Fibroblast of villous mesenchyme (primary cell): ENCODE data around the gene SEMA7A. TPM values are rescaled to one million over a fixed set of nuclear protein-coding genes. Genes with fewer than 3 reads are reported as not detected.

ENCODE experiments used
- DNase-seq: peaks from one replicate; pipeline ENCODE4 v3.0.0-alpha.2; 2010; ENCODE audit warnings: low read depth
- H3K4me3 ChIP-seq: 2 replicates; pipeline ENCODE4 v1.5.1; 2011; ENCODE audit warnings: low read depth, mild to moderate bottlenecking, low read length
- total RNA-seq: library from RNA; depleted of rRNA; stranded (reverse); fragments of >200 nt; gene quantifications from 2 replicates; pipeline ENCODE4 v1.2.3, GENCODE V29; 2012
- TF ChIP-seq, protein P1 (sequence below): IDR thresholded peaks from 2 replicates; pipeline ENCODE4 v1.5.1; 2012; ENCODE audit warnings: low read depth, mild to moderate bottlenecking, low read length; ENCODE audit not compliant: insufficient read depth

The SEMA7A gene
- total RNA-seq, 1 donor, result 24.6 TPM

DNA sequence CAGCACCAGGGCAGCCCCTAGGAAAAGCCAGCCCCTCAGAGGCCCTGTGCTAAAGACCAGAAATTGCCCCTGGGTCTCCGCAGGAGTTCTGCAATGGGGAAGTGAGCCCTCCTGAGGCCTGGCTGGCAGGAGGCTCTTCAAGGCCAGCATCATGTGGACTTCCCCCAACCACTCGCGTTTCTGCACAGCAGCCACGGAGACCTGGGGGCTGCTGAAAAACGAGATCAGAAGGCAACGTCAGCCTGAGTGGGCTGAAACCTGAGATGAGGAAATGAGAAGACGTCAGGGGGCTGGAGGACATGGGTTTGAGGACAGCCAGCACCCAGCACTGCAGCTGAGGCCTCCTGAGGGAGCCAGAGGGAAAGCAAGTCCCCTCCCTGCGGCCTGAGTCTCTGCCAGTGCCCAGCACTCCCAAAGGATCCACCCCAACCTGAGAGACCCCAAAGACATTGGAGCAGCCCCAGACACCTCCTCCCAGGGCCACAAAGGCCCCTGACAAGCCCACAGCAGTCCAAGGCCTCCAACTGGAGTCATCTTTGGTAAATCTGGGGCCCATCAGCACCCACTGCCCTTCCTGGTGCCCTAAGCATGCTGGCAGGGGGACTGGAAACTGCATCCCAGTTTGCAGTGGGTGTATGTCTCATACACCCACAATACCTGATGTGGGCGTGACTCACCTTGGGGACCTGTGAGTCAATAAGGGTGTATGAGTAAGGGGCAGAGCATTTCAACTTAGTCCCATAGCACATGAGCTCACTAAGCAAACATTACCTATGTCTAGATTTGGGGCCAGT, 37.1 kb downstream of the SEMA7A start:
- H3K4me3 ChIP-seq, result no peak overlapping the region
- TF ChIP-seq, protein P1, sequence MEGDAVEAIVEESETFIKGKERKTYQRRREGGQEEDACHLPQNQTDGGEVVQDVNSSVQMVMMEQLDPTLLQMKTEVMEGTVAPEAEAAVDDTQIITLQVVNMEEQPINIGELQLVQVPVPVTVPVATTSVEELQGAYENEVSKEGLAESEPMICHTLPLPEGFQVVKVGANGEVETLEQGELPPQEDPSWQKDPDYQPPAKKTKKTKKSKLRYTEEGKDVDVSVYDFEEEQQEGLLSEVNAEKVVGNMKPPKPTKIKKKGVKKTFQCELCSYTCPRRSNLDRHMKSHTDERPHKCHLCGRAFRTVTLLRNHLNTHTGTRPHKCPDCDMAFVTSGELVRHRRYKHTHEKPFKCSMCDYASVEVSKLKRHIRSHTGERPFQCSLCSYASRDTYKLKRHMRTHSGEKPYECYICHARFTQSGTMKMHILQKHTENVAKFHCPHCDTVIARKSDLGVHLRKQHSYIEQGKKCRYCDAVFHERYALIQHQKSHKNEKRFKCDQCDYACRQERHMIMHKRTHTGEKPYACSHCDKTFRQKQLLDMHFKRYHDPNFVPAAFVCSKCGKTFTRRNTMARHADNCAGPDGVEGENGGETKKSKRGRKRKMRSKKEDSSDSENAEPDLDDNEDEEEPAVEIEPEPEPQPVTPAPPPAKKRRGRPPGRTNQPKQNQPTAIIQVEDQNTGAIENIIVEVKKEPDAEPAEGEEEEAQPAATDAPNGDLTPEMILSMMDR, result no peak
- no peak for DNase-seq

DNA sequence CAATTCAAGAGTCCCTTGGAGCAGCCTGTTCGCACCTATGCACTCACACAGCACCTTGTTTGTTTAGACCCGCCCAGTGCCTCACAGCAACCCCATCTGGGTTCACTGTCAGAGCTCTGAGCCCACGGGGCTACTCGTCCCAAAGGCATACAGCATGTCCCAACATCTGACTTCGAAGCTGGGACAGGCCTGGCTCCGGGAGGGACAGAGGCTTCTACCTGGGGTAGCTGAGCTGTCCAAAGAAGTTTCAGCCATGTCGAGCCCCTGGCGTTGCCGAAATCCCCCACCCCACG, 37.7 kb downstream of the SEMA7A start:
- TF ChIP-seq, protein P1, result no peak

DNA sequence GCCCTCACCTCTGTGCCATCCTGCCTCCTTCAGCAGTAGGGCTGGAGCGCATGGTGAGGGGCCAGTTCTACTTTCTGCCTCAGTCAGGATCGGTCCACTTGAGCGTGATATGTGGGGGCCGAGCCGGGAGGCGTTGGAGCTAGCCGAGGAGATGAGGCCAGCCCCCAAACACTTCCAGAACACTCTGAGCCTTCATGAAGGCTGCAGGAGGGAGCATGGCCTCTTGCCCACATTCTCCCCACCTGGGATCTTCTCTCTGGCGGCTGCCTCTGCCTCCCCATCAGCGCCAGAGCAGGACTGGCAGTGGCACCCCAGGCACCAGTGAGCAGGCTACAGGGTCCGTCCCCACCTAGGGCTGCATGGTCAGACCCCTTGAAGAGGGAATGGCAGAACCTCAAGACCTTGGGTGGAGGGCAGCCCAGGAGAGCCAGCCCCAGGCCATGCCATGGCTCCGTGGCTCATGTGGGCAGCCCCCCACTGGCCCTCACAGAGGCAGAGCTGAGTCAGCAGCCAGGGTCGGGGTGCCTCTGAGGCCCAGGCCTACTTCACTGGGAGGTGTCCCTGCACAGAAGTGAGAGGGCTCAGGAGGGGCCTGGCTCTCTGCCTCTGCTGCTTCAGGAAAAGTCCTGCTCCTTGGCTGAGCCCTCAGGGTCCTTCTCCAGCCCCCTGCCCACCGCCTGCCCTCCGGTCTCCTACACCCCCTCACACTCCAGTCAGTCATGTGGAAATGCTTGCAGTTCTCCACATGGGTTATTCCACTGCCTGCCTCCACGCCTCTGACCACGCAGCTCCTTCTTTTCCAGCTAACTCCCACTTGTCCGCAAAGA, 38.2 kb downstream of the SEMA7A start:
- no peak for DNase-seq
- H3K4me3 ChIP-seq, result no peak overlapping the region
- TF ChIP-seq, protein P1, result no peak

More for the DNA sequence above, 37.7 kb downstream of the SEMA7A start:
- no peak overlapping the region for H3K4me3 ChIP-seq
- no peak for DNase-seq

DNA sequence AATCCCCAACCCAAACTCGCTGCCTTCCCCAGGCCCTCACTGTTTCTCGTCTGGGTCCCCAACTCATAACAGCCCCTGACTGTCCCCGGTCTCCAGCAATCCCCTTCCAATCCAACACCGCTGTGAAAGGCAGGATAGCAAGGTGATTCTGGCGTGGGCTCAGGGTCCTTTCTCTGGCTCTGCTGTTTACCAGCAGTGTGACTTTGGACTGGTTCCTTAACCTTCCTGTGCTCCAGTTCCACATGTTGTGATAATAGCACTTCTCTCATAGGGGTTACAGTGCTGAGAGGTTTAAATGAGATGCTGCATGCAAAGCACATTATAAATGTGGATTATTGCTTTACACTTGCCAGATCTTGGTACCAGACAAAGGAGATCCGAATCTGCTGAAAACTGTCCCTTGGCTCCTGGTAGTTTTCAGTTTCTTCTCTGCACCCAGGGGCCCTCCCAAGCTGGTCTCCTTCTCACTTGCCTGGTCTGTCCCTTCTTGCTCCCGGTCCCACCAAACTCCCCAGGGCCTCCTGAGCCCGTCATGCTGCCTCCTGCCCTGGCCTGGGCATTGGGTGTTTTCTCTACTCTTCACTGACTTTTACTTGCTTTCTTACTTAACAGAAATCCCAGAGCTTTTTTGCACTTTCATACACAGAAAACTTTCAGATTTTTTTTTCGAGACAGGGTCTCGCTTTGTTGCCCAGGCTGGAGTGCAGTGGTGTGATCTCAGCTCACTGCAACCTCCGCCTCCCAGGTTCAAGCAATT, 39.5 kb downstream of the SEMA7A start:
- DNase-seq, result no peak
- TF ChIP-seq, protein P1, result no peak
- H3K4me3 ChIP-seq, result no peak overlapping the region

DNA sequence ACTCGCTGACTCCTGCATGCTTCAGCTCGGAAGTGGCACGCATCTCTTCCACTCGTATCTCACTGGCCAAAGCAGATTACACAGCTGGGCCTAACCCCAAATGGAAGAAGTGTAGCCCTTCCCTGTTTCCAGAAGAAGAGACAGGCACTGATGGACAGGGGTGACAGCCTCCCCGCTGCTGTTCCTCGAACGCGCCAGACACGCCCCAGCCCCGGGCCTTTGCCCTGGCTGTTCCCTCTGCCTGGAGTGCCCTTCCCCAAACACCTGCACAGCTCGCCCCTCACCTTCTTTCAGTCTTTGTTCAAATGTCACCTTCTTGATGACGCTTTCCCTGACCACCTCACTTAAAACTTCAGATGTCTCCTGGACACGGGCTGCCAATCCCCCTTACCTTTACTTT, 40.3 kb downstream of the SEMA7A start:
- TF ChIP-seq, protein P1, result no peak
- DNase-seq, result no peak
- no peak overlapping the region for H3K4me3 ChIP-seq

DNA sequence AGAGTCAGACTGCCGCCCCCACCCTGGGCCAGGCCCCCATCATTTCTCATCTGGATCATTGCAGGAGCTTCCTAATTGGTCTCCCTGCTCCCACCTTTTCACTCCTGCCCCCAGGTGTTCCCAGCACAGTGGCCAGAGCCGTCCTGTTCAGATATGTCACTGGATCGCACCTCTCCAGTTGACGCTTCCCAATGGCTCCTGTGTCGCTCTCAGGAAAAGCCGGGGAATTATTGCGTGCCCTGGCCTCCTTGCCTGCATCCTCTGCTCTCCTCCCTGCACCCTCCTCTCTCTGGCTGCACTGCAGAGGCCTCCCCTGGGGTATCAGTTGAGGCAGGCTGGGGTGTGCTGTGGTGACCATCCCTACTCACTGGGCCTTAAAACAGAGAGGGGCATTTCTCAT, 40.9 kb downstream of the SEMA7A start:
- TF ChIP-seq, protein P1, result no peak
- H3K4me3 ChIP-seq, result no peak overlapping the region
- DNase-seq, result no peak
